SK-N-SH (cell line): ENCODE measurements around the gene GNA15. TPM values are rescaled to one million over a fixed set of nuclear protein-coding genes. Genes with fewer than 3 reads are reported as not detected.
A peak's percentile ranks its signal among the peaks of the same experiment; 100 is the strongest.

Experiments used
- CTCF ChIA-PET: fragments of 300-600, 350-600 bp; formaldehyde crosslinking; extraction: SDS; loops from one replicate; lab custom pipeline; 2021; lab: Yijun Ruan, JAX
- POLR2A ChIA-PET: fragments of 350-600 bp; sonication (Branson Sonifier 250); formaldehyde crosslinking; extraction: SDS; loops from one replicate; lab custom pipeline; 2020; ENCODE audit warnings: antibody characterized with exemption, inconsistent platforms; lab: Yijun Ruan, JAX
- DNase-seq: peaks from one replicate; pipeline ENCODE4 v3.0.0; 2012
- H2AFZ ChIP-seq: fragments of 200-600 bp; sonication (generic); 2 replicates; pipeline ENCODE4 v1.8.1; 2016; ENCODE audit warnings: antibody characterized with exemption, mild to moderate bottlenecking, low read depth
- H3F3A ChIP-seq: fragments of 200-600 bp; sonication (generic); replicated peaks from 2 replicates; pipeline ENCODE3; 2016; ENCODE audit warnings: antibody characterized with exemption, mild to moderate bottlenecking; ENCODE audit not compliant: insufficient read depth
- H3K27ac ChIP-seq, 2 experiments: fragments of 200-500 bp in 1 of 2; fragments of 200-600 bp in 1 of 2; sonication (Bioruptor generic) in 1 of 2; sonication (generic), shearing (Covaris generic) in 1 of 2; 2 replicates each; pipeline versions ENCODE4 v1.5.1 to v1.6.1; 2014 to 2016; ENCODE audit warnings: low read depth in 2 of 2, inconsistent platforms in 1 of 2, low read length in 1 of 2, mild to moderate bottlenecking in 1 of 2, mixed read lengths in 1 of 2
- H3K27me3 ChIP-seq: fragments of 200-600 bp; sonication (generic), shearing (Covaris generic); 2 replicates; pipeline ENCODE4 v1.6.1; 2016; ENCODE audit warnings: mixed run types; ENCODE audit not compliant: insufficient read depth
- H3K36me3 ChIP-seq, 2 experiments: fragments of 200-500 bp in 1 of 2; fragments of 200-600 bp in 1 of 2; sonication (Bioruptor generic) in 1 of 2; sonication (generic) in 1 of 2; replicated peaks in 1 of 2; 2 replicates each; pipeline versions ENCODE3 to v1.5.1; 2014 to 2016; ENCODE audit warnings: low read length in 1 of 2, mild to moderate bottlenecking in 1 of 2; ENCODE audit not compliant: insufficient read depth in 2 of 2, control insufficient read depth in 1 of 2
- H3K4me1 ChIP-seq, 2 experiments: fragments of 200-500 bp in 1 of 2; fragments of 200-600 bp in 1 of 2; sonication (Bioruptor generic) in 1 of 2; sonication (generic), shearing (Covaris generic) in 1 of 2; 2 replicates each; pipeline versions ENCODE4 v1.5.1 to v1.6.1; 2014 to 2016; ENCODE audit warnings: low read depth in 1 of 2, low read length in 1 of 2, mixed run types in 1 of 2; ENCODE audit not compliant: insufficient read depth in 2 of 2, control insufficient read depth in 1 of 2
- H3K4me2 ChIP-seq: fragments of 200-600 bp; sonication (generic), shearing (Covaris generic); 2 replicates; pipeline ENCODE4 v1.6.1; 2017; ENCODE audit warnings: mixed run types
- H3K4me3 ChIP-seq, 2 experiments: fragments of 200-500 bp in 1 of 2; fragments of 200-600 bp in 1 of 2; sonication (Bioruptor generic) in 1 of 2; sonication (generic), shearing (Covaris generic) in 1 of 2; 2 replicates each; pipeline versions ENCODE4 v1.5.1 to v1.8.1; 2014 to 2016; ENCODE audit warnings: low read depth in 2 of 2, inconsistent platforms in 1 of 2, low read length in 1 of 2, mild to moderate bottlenecking in 1 of 2, mixed read lengths in 1 of 2, moderate library complexity in 1 of 2
- H3K79me2 ChIP-seq: fragments of 200-600 bp; sonication (generic); 2 replicates; pipeline ENCODE4 v1.8.1; 2017; ENCODE audit warnings: mild to moderate bottlenecking; ENCODE audit not compliant: insufficient read depth
- H3K9ac ChIP-seq: fragments of 200-600 bp; sonication (generic); 2 replicates; pipeline ENCODE4 v1.6.1; 2017; ENCODE audit warnings: mixed run types
- H3K9me2 ChIP-seq: fragments of 200-600 bp; sonication (generic); 2 replicates; pipeline ENCODE4 v1.6.1; 2017; ENCODE audit warnings: mixed run types
- H3K9me3 ChIP-seq: fragments of 200-600 bp; sonication (generic); 2 replicates; pipeline ENCODE4 v1.6.1; 2017; ENCODE audit warnings: mixed run types, mild to moderate bottlenecking, moderate library complexity
- H4K20me1 ChIP-seq: fragments of 200-600 bp; sonication (generic); 2 replicates; pipeline ENCODE4 v1.6.1; 2017; ENCODE audit warnings: mild to moderate bottlenecking, mixed run types; ENCODE audit not compliant: insufficient read depth
- CHD2 ChIP-seq: fragments of 150-350 bp; IDR thresholded peaks from 2 replicates; pipeline ENCODE4 v1.6.1; 2018; ENCODE audit warnings: low read length; ENCODE audit not compliant: partially characterized antibody
- EZH2phosphoT487 ChIP-seq: fragments of 200-600 bp; sonication (generic); IDR thresholded peaks from 2 replicates; pipeline ENCODE4 v1.6.1; 2017; ENCODE audit warnings: low read depth, mixed run types, mild to moderate bottlenecking, antibody characterized with exemption, moderate library complexity, borderline replicate concordance
- RAD21 ChIP-seq: IDR thresholded peaks from 2 replicates; pipeline ENCODE4 v1.6.1; 2012; ENCODE audit warnings: mild to moderate bottlenecking, low read length
- RCOR1 ChIP-seq: fragments of 150-350 bp; IDR thresholded peaks from 2 replicates; pipeline ENCODE4 v1.6.1; 2017; ENCODE audit warnings: antibody characterized with exemption, low read length
- SMC3 ChIP-seq: IDR thresholded peaks from 2 replicates; pipeline ENCODE4 v1.6.1; 2012; ENCODE audit warnings: low read depth, low read length, improper control_type of control experiment
- WGBS: methylation state at CpG from one replicate; pipeline ENCODE4 v1.1.6; 2017; ENCODE audit warnings: low lambda C conversion rate; 5-methylcytosine and 5-hydroxymethylcytosine counted together
- polyA plus RNA-seq, 3 experiments: library from polyadenylated mRNA; depleted of rRNA; stranded (reverse); fragments of >200 nt; gene quantifications; 2 replicates each; pipeline ENCODE4 v1.2.3, GENCODE V29; 2012
- TF ChIP-seq, protein P1 (sequence below): fragments of 200-600 bp; sonication (generic); IDR thresholded peaks from 2 replicates; pipeline ENCODE4 v1.6.1; 2017; ENCODE audit warnings: antibody characterized with exemption, mild to moderate bottlenecking, moderate library complexity
- TF ChIP-seq, protein P2 (sequence below): IDR thresholded peaks from 2 replicates; pipeline ENCODE4 v1.4.0; 2012; ENCODE audit warnings: low read depth, borderline replicate concordance

The GNA15 gene
- polyA plus RNA-seq, 1 of the 3 experiments (the other 2 are of a cell fraction): 0.05 TPM

DNA sequence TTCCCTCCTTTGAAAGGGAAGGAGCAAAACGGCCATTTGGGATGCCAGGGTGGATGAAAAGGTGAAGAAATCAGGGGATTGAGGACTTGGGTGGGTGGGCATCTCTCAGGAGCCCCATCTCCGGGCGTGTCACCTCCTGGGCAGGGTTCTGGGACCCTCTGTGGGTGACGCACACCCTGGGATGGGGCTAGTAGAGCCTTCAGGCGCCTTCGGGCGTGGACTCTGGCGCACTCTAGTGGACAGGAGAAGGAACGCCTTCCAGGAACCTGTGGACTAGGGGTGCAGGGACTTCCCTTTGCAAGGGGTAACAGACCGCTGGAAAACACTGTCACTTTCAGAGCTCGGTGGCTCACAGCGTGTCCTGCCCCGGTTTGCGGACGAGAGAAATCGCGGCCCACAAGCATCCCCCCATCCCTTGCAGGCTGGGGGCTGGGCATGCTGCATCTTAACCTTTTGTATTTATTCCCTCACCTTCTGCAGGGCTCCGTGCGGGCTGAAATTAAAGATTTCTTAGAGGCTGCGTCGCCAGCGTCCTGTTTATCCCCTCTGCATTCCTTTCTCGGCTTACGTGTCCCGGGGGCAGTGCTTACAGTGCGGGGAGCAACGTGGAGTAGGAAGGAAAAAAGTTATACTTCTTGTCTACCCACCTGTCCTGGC, 27.5 kb downstream of the GNA15 start:
- Histone ChIP-seq H4K20me1 (no peaks in the 10 kb centered on the region), H3K27me3 (no peaks in the 10 kb centered on the region), H3K9ac (no peak overlapping the region), H3K4me3 (peak overlapping the region in 1 of 2 experiments; percentile 19; a peak in 2 of 4 replicates), H3K4me1 (no peaks in the 10 kb centered on the region; a peak in 1 of 4 replicates), H3F3A (peaks cover 3% of the 10 kb centered on the region), H2AFZ (peak overlapping the region; percentile 32), H3K36me3 (no peaks in the 10 kb centered on the region), H3K9me2 (no peaks in the 10 kb centered on the region), H3K27ac (no peak overlapping the region), H3K4me2 (peak overlapping the region; percentile 53; the same call in 1 of the 2 replicates), H3K79me2 (no peaks in the 10 kb centered on the region), H3K9me3 (no peaks in the 10 kb centered on the region)
- CTCF ChIA-PET: interaction anchor here (0.6 to 3.9 kb wide), 30 partner anchors 8 to 276 kb away, joined by 3 to 58 read pairs (median 4); partner anchors contain the start of gene S1PR4
- TF ChIP-seq, protein P1, sequence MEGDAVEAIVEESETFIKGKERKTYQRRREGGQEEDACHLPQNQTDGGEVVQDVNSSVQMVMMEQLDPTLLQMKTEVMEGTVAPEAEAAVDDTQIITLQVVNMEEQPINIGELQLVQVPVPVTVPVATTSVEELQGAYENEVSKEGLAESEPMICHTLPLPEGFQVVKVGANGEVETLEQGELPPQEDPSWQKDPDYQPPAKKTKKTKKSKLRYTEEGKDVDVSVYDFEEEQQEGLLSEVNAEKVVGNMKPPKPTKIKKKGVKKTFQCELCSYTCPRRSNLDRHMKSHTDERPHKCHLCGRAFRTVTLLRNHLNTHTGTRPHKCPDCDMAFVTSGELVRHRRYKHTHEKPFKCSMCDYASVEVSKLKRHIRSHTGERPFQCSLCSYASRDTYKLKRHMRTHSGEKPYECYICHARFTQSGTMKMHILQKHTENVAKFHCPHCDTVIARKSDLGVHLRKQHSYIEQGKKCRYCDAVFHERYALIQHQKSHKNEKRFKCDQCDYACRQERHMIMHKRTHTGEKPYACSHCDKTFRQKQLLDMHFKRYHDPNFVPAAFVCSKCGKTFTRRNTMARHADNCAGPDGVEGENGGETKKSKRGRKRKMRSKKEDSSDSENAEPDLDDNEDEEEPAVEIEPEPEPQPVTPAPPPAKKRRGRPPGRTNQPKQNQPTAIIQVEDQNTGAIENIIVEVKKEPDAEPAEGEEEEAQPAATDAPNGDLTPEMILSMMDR: peak; percentile 92
- TF ChIP-seq CHD2 (no peak), RAD21 (peak; percentile 91), SMC3 (peak; percentile 87)
- TF ChIP-seq, protein P2, sequence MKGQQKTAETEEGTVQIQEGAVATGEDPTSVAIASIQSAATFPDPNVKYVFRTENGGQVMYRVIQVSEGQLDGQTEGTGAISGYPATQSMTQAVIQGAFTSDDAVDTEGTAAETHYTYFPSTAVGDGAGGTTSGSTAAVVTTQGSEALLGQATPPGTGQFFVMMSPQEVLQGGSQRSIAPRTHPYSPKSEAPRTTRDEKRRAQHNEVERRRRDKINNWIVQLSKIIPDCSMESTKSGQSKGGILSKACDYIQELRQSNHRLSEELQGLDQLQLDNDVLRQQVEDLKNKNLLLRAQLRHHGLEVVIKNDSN: no peak
- WGBS: 2% methylated on average over 22 of the region's 27 CpGs
- POLR2A ChIA-PET: interaction anchor here (0.6 kb wide), 1 partner anchor 127 kb away, joined by 5 read pairs; no protein-coding TSS in a partner anchor
- peak; percentile 93 for DNase-seq

- POLR2A ChIA-PET: interaction anchor here (0.6 kb wide), 1 partner anchor 128 kb away, joined by 5 read pairs; no protein-coding TSS in a partner anchor
- Histone ChIP-seq H3F3A (no peaks in the 10 kb centered on the region), H3K79me2 (no peaks in the 10 kb centered on the region), H2AFZ (no peak overlapping the region), H3K27ac (no peak overlapping the region), H3K9me3 (no peaks in the 10 kb centered on the region), H3K36me3 (no peaks in the 10 kb centered on the region), H3K4me2 (no peak overlapping the region), H3K4me1 (no peaks in the 10 kb centered on the region; a peak in 1 of 4 replicates), H3K27me3 (no peaks in the 10 kb centered on the region), H3K4me3 (no peak overlapping the region), H4K20me1 (no peaks in the 10 kb centered on the region), H3K9me2 (no peaks in the 10 kb centered on the region), H3K9ac (no peak overlapping the region)
- CTCF ChIA-PET: interaction anchor here (0.6 to 3.9 kb wide), 31 partner anchors 8 to 276 kb away, joined by 3 to 58 read pairs (median 4); partner anchors contain the start of gene S1PR4
- no peak for DNase-seq
- TF ChIP-seq RCOR1: no peak
- TF ChIP-seq CHD2: no peak
- no peak for TF ChIP-seq EZH2phosphoT487
- WGBS: 28% methylated on average over 7 of the region's 7 CpGs
These were observed 28.1 kb downstream of the GNA15 start for GRCh38 chr19:3163943-3164342.
